HEK293 (cell line): ENCODE measurements around the gene CSMD2.

Experiments used
- CTCF ChIA-PET: fragments of 350-600 bp; formaldehyde crosslinking; extraction: SDS; loops from one replicate; lab custom pipeline; 2021; ENCODE audit warnings: antibody characterized with exemption; lab: Yijun Ruan, JAX
- POLR2A ChIA-PET: fragments of 300-600 bp; formaldehyde crosslinking; extraction: SDS; loops from one replicate; lab custom pipeline; 2020; ENCODE audit warnings: antibody characterized with exemption, inconsistent platforms; lab: Yijun Ruan, JAX
- H3K27ac ChIP-seq: fragments of 200-500 bp; sonication (Bioruptor generic); 2 replicates; pipeline ENCODE4 v1.5.1; 2014; ENCODE audit warnings: low read depth, low read length, control low read depth, inconsistent platforms; ENCODE audit errors: extremely low read depth
- H3K36me3 ChIP-seq, 2 experiments: fragments of 200-500 bp in 1 of 2; sonication (Bioruptor generic) in 1 of 2; 1 replicate in 1 of 2; 2 replicates in 1 of 2; pipeline ENCODE4 v1.5.1; 2014 to 2017; ENCODE audit warnings: inconsistent platforms in 2 of 2, low read length in 2 of 2; ENCODE audit not compliant: control insufficient read depth in 2 of 2, insufficient read depth in 1 of 2
- H3K4me1 ChIP-seq: fragments of 200-500 bp; sonication (Bioruptor generic); 2 replicates; pipeline ENCODE4 v1.5.1; 2014; ENCODE audit warnings: mild to moderate bottlenecking, low read length, inconsistent platforms; ENCODE audit not compliant: control insufficient read depth, insufficient read depth
- H3K4me3 ChIP-seq: 2 replicates; pipeline ENCODE4 v1.5.1; 2011; ENCODE audit warnings: low read depth, mild to moderate bottlenecking, control low read depth, low read length, moderate library complexity
- H3K9me3 ChIP-seq: fragments of 200-500 bp; sonication (Bioruptor generic); 2 replicates; pipeline ENCODE4 v1.5.1; 2014; ENCODE audit warnings: low read depth, low read length, inconsistent platforms; ENCODE audit not compliant: control insufficient read depth, insufficient read depth
- EGR2 ChIP-seq: fragments of 450-650 bp; formaldehyde crosslinking; IDR thresholded peaks from 2 replicates; pipeline ENCODE4 v1.5.1; 2016; ENCODE audit warnings: low read depth, missing biosample characterization, missing genetic modification characterization
- GFI1B ChIP-seq: fragments of 450-650 bp; formaldehyde crosslinking; IDR thresholded peaks from 2 replicates; pipeline ENCODE4 v1.5.1; 2016; ENCODE audit warnings: missing biosample characterization, missing genetic modification characterization
- KLF1 ChIP-seq: fragments of 450-650 bp; formaldehyde crosslinking; IDR thresholded peaks from 2 replicates; pipeline ENCODE4 v1.5.1; 2016; ENCODE audit warnings: missing biosample characterization, missing genetic modification characterization
- KLF10 ChIP-seq: fragments of 450-650 bp; IDR thresholded peaks from 2 replicates; pipeline ENCODE4 v1.5.1; 2018; ENCODE audit warnings: missing biosample characterization, mild to moderate bottlenecking, missing genetic modification characterization
- KLF16 ChIP-seq: fragments of 450-650 bp; formaldehyde crosslinking; IDR thresholded peaks from 2 replicates; pipeline ENCODE4 v1.5.1; 2017; ENCODE audit warnings: missing biosample characterization, missing genetic modification characterization
- MEIS1 ChIP-seq: sonication (generic); formaldehyde crosslinking; IDR thresholded peaks from 2 replicates; pipeline ENCODE4 v1.8.1; 2022; ENCODE audit warnings: missing genetic modification reagents, mild to moderate bottlenecking, borderline replicate concordance
- PRDM1 ChIP-seq: fragments of 450-650 bp; formaldehyde crosslinking; IDR thresholded peaks from 2 replicates; pipeline ENCODE4; 2016; ENCODE audit warnings: missing biosample characterization, missing genetic modification characterization
- SCRT2 ChIP-seq: fragments of 450-650 bp; formaldehyde crosslinking; IDR thresholded peaks from 2 replicates; pipeline ENCODE4 v1.5.1; 2016; ENCODE audit warnings: missing biosample characterization, missing genetic modification characterization
- SP2 ChIP-seq: fragments of 450-650 bp; formaldehyde crosslinking; IDR thresholded peaks from 2 replicates; pipeline ENCODE4 v1.5.1; 2016; ENCODE audit warnings: missing biosample characterization, missing genetic modification characterization
- TCF7L2 ChIP-seq: IDR thresholded peaks from 2 replicates; pipeline ENCODE4 v1.6.1; 2011; ENCODE audit warnings: low read depth, mild to moderate bottlenecking, inconsistent platforms, low read length, moderate library complexity, borderline replicate concordance
- ZBTB17 ChIP-seq: fragments of 450-650 bp; formaldehyde crosslinking; IDR thresholded peaks from 2 replicates; pipeline ENCODE4 v1.5.1; 2016; ENCODE audit warnings: missing biosample characterization, missing genetic modification characterization
- ZFP3 ChIP-seq: fragments of 450-650 bp; formaldehyde crosslinking; IDR thresholded peaks from 2 replicates; pipeline ENCODE4 v1.5.1; 2016; ENCODE audit warnings: low read depth, missing biosample characterization, missing genetic modification characterization
- ZFP69B ChIP-seq: fragments of 450-650 bp; formaldehyde crosslinking; IDR thresholded peaks from 2 replicates; pipeline ENCODE4 v1.5.1; 2016; ENCODE audit warnings: missing biosample characterization, missing genetic modification characterization
- ZNF391 ChIP-seq: fragments of 450-650 bp; formaldehyde crosslinking; IDR thresholded peaks from 2 replicates; pipeline ENCODE4 v1.5.1; 2016; ENCODE audit warnings: low read depth, missing biosample characterization, missing genetic modification characterization, borderline replicate concordance
- ZNF501 ChIP-seq: fragments of 450-650 bp; formaldehyde crosslinking; IDR thresholded peaks from 2 replicates; pipeline ENCODE4 v1.5.1; 2016; ENCODE audit warnings: missing biosample characterization, missing genetic modification characterization
- ZNF530 ChIP-seq: fragments of 450-650 bp; formaldehyde crosslinking; IDR thresholded peaks from 2 replicates; pipeline ENCODE4 v1.5.1; 2016; ENCODE audit warnings: low read depth, missing biosample characterization, missing genetic modification characterization
- ZNF558 ChIP-seq: fragments of 450-650 bp; formaldehyde crosslinking; IDR thresholded peaks from 2 replicates; pipeline ENCODE4 v1.5.1; 2016; ENCODE audit warnings: missing biosample characterization, missing genetic modification characterization
- ZNF571 ChIP-seq: fragments of 450-650 bp; formaldehyde crosslinking; IDR thresholded peaks from 2 replicates; pipeline ENCODE4 v1.5.0; 2017; ENCODE audit warnings: missing biosample characterization, missing genetic modification characterization
- ZNF670 ChIP-seq: fragments of 450-650 bp; formaldehyde crosslinking; IDR thresholded peaks from 2 replicates; pipeline ENCODE4 v1.5.1; 2016; ENCODE audit warnings: missing biosample characterization, missing genetic modification characterization, low read depth
- ZNF777 ChIP-seq: fragments of 450-650 bp; formaldehyde crosslinking; IDR thresholded peaks from 2 replicates; pipeline ENCODE4 v1.5.1; 2017; ENCODE audit warnings: missing biosample characterization, missing genetic modification characterization, borderline replicate concordance
- TF ChIP-seq, protein P1 (sequence below): fragments of 450-650 bp; formaldehyde crosslinking; IDR thresholded peaks from 2 replicates; pipeline ENCODE4 v1.5.1; 2016; ENCODE audit warnings: missing biosample characterization, missing genetic modification characterization
- TF ChIP-seq, protein P2 (sequence below): fragments of 450-650 bp; formaldehyde crosslinking; IDR thresholded peaks from 2 replicates; pipeline ENCODE4 v1.5.1; 2016; ENCODE audit warnings: missing biosample characterization, missing genetic modification characterization
- TF ChIP-seq, protein P3 (sequence below): fragments of 450-650 bp; formaldehyde crosslinking; IDR thresholded peaks from 2 replicates; pipeline ENCODE4 v1.5.1; 2016; ENCODE audit warnings: missing biosample characterization, missing genetic modification characterization
- TF ChIP-seq, protein P4 (sequence below): fragments of 450-650 bp; formaldehyde crosslinking; IDR thresholded peaks from 2 replicates; pipeline ENCODE4 v1.5.1; 2017; ENCODE audit warnings: missing biosample characterization, missing genetic modification characterization
- TF ChIP-seq, protein P5 (sequence below): fragments of 450-650 bp; formaldehyde crosslinking; IDR thresholded peaks from 2 replicates; pipeline ENCODE4 v1.5.1; 2016; ENCODE audit warnings: missing biosample characterization, missing genetic modification characterization

The CSMD2 gene

DNA sequence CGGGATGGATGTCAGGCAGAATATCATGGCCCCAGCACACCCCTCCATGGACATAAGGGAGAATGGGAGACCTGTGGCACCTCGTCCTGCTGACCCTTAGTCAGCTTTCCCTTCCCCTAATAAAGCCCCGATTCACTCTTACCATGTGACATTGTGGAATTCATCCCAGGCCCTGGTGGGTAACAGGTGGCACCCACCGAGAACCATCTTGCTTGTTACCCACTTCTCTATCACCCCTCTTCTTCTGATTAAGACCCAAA is 32.9 kb downstream of the CSMD2 start:
- POLR2A ChIA-PET, result no interaction called here
- no peak overlapping the region for H3K27ac ChIP-seq
- no peaks in the 10 kb centered on the region for H3K36me3 ChIP-seq
- no peaks in the 10 kb centered on the region for H3K9me3 ChIP-seq
- TF ChIP-seq SCRT2 (tag by site-specific recombination), result no peak
- no peak for TF ChIP-seq ZNF558 (tag by site-specific recombination)
- TF ChIP-seq GFI1B (tag by site-specific recombination), result no peak
- TF ChIP-seq ZNF530 (tag by site-specific recombination), result no peak
- TF ChIP-seq, protein P1, sequence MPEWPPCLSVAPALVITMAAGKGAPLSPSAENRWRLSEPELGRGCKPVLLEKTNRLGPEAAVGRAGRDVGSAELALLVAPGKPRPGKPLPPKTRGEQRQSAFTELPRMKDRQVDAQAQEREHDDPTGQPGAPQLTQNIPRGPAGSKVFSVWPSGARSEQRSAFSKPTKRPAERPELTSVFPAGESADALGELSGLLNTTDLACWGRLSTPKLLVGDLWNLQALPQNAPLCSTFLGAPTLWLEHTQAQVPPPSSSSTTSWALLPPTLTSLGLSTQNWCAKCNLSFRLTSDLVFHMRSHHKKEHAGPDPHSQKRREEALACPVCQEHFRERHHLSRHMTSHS (tag by site-specific recombination), result no peak
- TF ChIP-seq KLF16 (tag by site-specific recombination), result no peak
- TF ChIP-seq MEIS1 (CRISPR knock-in tag), result no peak
- TF ChIP-seq EGR2 (tag by site-specific recombination), result no peak
- no peak overlapping the region for H3K4me3 ChIP-seq
- no peaks in the 10 kb centered on the region for H3K4me1 ChIP-seq
- CTCF ChIA-PET, result interaction anchor here (0.5 to 1.0 kb wide), 2 partner anchors 18 to 1283 kb away, joined by 3 read pairs; no protein-coding TSS in a partner anchor

DNA sequence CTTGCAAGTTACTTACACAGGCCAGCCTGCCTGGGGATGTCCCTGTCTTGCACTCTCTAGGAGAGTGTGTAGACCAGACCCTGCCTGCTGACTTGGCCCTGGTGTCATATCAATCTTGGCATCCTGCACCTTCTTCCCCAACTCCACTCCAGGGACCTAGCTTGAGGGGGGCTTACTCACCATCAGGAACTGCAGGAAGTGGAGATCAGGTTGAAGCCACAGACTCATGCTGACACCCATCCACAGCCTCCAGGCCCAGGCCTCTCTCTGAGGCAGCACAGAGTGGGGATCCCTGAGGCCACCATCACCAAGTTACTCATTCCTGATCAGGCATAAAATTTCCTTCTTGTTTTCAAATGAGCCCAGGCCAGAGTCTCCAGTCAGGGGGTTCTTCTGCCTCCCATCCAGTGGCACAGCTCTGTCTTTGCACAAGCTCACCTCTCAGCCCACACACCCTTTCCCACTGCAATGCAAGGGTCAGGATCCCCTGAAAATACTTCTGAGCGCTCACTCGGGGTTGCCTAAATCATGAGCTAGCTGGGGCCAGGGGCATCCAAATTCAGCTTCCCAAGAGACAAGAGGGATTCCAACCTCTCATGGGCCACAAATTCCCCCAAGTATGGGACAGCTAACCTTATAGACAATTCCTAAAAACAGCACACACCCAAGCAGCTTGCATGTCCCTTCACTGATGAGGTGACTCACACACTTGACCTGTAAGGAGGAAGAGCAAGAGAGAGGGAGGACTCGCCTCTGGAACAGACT is 33.5 kb downstream of the CSMD2 start:
- no peak overlapping the region for H3K4me3 ChIP-seq
- no peak overlapping the region for H3K27ac ChIP-seq
- ChIA-PET POLR2A (no interaction called here), CTCF (no interaction called here)
- no peaks in the 10 kb centered on the region for H3K36me3 ChIP-seq
- H3K4me1 ChIP-seq, result no peaks in the 10 kb centered on the region
- TF ChIP-seq TCF7L2 (no peak), KLF10 (tag by site-specific recombination) (no peak), ZBTB17 (tag by site-specific recombination) (no peak), ZFP69B (tag by site-specific recombination) (no peak), KLF1 (tag by site-specific recombination) (no peak), PRDM1 (tag by site-specific recombination) (no peak), SP2 (tag by site-specific recombination) (no peak), ZNF777 (tag by site-specific recombination) (no peak), ZFP3 (tag by site-specific recombination) (no peak), ZNF391 (tag by site-specific recombination) (no peak), ZNF571 (tag by site-specific recombination) (no peak), ZNF501 (tag by site-specific recombination) (no peak), ZNF670 (tag by site-specific recombination) (no peak)
- TF ChIP-seq, protein P2, sequence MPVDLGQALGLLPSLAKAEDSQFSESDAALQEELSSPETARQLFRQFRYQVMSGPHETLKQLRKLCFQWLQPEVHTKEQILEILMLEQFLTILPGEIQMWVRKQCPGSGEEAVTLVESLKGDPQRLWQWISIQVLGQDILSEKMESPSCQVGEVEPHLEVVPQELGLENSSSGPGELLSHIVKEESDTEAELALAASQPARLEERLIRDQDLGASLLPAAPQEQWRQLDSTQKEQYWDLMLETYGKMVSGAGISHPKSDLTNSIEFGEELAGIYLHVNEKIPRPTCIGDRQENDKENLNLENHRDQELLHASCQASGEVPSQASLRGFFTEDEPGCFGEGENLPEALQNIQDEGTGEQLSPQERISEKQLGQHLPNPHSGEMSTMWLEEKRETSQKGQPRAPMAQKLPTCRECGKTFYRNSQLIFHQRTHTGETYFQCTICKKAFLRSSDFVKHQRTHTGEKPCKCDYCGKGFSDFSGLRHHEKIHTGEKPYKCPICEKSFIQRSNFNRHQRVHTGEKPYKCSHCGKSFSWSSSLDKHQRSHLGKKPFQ (tag by site-specific recombination), result no peak
- TF ChIP-seq, protein P3, sequence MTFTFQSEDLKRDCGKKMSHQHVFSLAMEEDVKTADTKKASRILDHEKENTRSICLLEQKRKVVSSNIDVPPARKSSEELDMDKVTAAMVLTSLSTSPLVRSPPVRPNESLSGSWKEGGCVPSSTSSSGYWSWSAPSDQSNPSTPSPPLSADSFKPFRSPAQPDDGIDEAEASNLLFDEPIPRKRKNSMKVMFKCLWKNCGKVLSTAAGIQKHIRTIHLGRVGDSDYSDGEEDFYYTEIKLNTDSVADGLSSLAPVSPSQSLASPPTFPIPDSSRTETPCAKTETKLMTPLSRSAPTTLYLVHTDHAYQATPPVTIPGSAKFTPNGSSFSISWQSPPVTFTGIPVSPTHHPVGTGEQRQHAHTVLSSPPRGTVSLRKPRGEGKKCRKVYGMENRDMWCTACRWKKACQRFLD (tag by site-specific recombination), result no peak
- TF ChIP-seq, protein P4, sequence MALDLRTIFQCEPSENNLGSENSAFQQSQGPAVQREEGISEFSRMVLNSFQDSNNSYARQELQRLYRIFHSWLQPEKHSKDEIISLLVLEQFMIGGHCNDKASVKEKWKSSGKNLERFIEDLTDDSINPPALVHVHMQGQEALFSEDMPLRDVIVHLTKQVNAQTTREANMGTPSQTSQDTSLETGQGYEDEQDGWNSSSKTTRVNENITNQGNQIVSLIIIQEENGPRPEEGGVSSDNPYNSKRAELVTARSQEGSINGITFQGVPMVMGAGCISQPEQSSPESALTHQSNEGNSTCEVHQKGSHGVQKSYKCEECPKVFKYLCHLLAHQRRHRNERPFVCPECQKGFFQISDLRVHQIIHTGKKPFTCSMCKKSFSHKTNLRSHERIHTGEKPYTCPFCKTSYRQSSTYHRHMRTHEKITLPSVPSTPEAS (tag by site-specific recombination), result no peak
- TF ChIP-seq, protein P5, sequence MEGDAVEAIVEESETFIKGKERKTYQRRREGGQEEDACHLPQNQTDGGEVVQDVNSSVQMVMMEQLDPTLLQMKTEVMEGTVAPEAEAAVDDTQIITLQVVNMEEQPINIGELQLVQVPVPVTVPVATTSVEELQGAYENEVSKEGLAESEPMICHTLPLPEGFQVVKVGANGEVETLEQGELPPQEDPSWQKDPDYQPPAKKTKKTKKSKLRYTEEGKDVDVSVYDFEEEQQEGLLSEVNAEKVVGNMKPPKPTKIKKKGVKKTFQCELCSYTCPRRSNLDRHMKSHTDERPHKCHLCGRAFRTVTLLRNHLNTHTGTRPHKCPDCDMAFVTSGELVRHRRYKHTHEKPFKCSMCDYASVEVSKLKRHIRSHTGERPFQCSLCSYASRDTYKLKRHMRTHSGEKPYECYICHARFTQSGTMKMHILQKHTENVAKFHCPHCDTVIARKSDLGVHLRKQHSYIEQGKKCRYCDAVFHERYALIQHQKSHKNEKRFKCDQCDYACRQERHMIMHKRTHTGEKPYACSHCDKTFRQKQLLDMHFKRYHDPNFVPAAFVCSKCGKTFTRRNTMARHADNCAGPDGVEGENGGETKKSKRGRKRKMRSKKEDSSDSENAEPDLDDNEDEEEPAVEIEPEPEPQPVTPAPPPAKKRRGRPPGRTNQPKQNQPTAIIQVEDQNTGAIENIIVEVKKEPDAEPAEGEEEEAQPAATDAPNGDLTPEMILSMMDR (tag by site-specific recombination), result no peak
- H3K9me3 ChIP-seq, result no peaks in the 10 kb centered on the region
